A549 (cell line): ENCODE measurements around the gene DRGX. TPM values are rescaled to one million over a fixed set of nuclear protein-coding genes. Genes with fewer than 3 reads are reported as not detected.

Source experiments
- ATAC-seq, 2 experiments: fragments of 200-7000 bp in 1 of 2; fragments of >200 bp in 1 of 2; cut with Nextera tagmentation in 1 of 2; cut with Tn5 transposase in 1 of 2; 3 replicates each; pipeline versions ENCODE4 v1.8.0 to v1.9.1; 2018 to 2020; ENCODE audit warnings: mild to moderate bottlenecking in 1 of 2, moderate library complexity in 1 of 2
- CTCF ChIA-PET: fragments of 300-600 bp; sonication (Branson Sonifier 250); formaldehyde crosslinking; extraction: SDS; loops from one replicate; lab custom pipeline; 2021; ENCODE audit warnings: antibody characterized with exemption, inconsistent platforms; lab: Yijun Ruan, JAX
- POLR2A ChIA-PET: fragments of 350-600 bp; formaldehyde crosslinking; extraction: SDS; loops from one replicate; lab custom pipeline; 2021; ENCODE audit warnings: antibody characterized with exemption, inconsistent platforms; lab: Yijun Ruan, JAX
- DNase-seq, 2 experiments: peaks; one replicate each; pipeline versions ENCODE4 v3.0.0 to v3.0.0-alpha.2; 2011 to 2016; ENCODE audit warnings: low read depth in 1 of 2, low spot score in 1 of 2
- FAIRE-seq: peaks from 2 replicates; lab custom pipeline; 2011; peaks lifted over from hg19 to GRCh38; lab: Jason Lieb, UNC
- H3K27ac ChIP-seq, 2 experiments: fragments of >200 bp; sonication (Bioruptor Twin); formaldehyde crosslinking; 3 replicates each; pipeline ENCODE4 v1.5.1; 2016 to 2017
- H3K4me1 ChIP-seq: fragments of >200 bp; sonication (Bioruptor Twin); formaldehyde crosslinking; 3 replicates; pipeline ENCODE4 v1.6.1; 2016
- H3K4me2 ChIP-seq: fragments of >200 bp; sonication (Bioruptor Twin); formaldehyde crosslinking; 3 replicates; pipeline ENCODE4 v1.6.1; 2016
- H3K4me3 ChIP-seq: fragments of >200 bp; sonication (Bioruptor Twin); formaldehyde crosslinking; 3 replicates; pipeline ENCODE4 v1.5.1; 2016
- H3K9me3 ChIP-seq: fragments of >200 bp; sonication (Bioruptor Twin); formaldehyde crosslinking; 3 replicates; pipeline ENCODE4 v1.6.1; 2016
- BHLHE40 ChIP-seq: IDR thresholded peaks from 2 replicates; pipeline ENCODE4 v1.6.1; 2012; ENCODE audit warnings: low read depth, low read length, inconsistent platforms
- CBX8 ChIP-seq: fragments of 200-600 bp; sonication (generic); IDR thresholded peaks from 2 replicates; pipeline ENCODE4 v1.6.1; 2016
- CHD4 ChIP-seq: fragments of 200-600 bp; sonication (generic); IDR thresholded peaks from 2 replicates; pipeline ENCODE4 v1.6.1; 2016; ENCODE audit warnings: antibody characterized with exemption, mild to moderate bottlenecking, borderline replicate concordance
- EHF ChIP-seq: fragments of 250-450 bp; sonication (Bioruptor Pico); IDR thresholded peaks from 2 replicates; pipeline ENCODE4 v1.5.0; 2020; ENCODE audit warnings: mild to moderate bottlenecking
- EHMT2 ChIP-seq: fragments of 200-600 bp; sonication (generic); IDR thresholded peaks from 2 replicates; pipeline ENCODE4 v1.6.1; 2016; ENCODE audit warnings: antibody characterized with exemption, low read depth, mild to moderate bottlenecking, moderate library complexity
- FOSB ChIP-seq: fragments of 250-450 bp; sonication (Bioruptor Pico); IDR thresholded peaks from 2 replicates; pipeline ENCODE4 v1.5.0; 2020; ENCODE audit warnings: mild to moderate bottlenecking, moderate library complexity
- GATA3 ChIP-seq: IDR thresholded peaks from 2 replicates; pipeline ENCODE4 v1.6.1; 2012; ENCODE audit warnings: borderline replicate concordance
- HEYL ChIP-seq: fragments of 250-450 bp; sonication (Bioruptor Pico); IDR thresholded peaks from 2 replicates; pipeline ENCODE4 v1.8.0; 2021; ENCODE audit warnings: mild to moderate bottlenecking, moderate library complexity
- HOXA7 ChIP-seq: fragments of 250-450 bp; sonication (Bioruptor Pico); IDR thresholded peaks from 2 replicates; pipeline ENCODE4 v1.5.0; 2020; ENCODE audit warnings: mild to moderate bottlenecking, moderate library complexity
- JUN ChIP-seq, 2 experiments: fragments of >200 bp; sonication (Bioruptor Twin); formaldehyde crosslinking; IDR thresholded peaks; 2 replicates in 1 of 2; 3 replicates in 1 of 2; pipeline ENCODE4 v1.6.1; 2016 to 2017
- KDM1A ChIP-seq: fragments of 200-600 bp; sonication (generic); IDR thresholded peaks from 2 replicates; pipeline ENCODE4 v1.6.1; 2016; ENCODE audit warnings: low read depth, mild to moderate bottlenecking
- MAFK ChIP-seq: fragments of 450-650 bp; IDR thresholded peaks from 2 replicates; pipeline ENCODE4 v1.6.1; 2014; ENCODE audit not compliant: partially characterized antibody
- MYC ChIP-seq: IDR thresholded peaks from 2 replicates; pipeline ENCODE4 v1.6.1; 2012; ENCODE audit warnings: mild to moderate bottlenecking, inconsistent platforms, low read length, improper control_type of control experiment, borderline replicate concordance
- NFE2L2 ChIP-seq: fragments of 150-350 bp; conservative IDR thresholded peaks from 2 replicates; pipeline ENCODE4 v1.6.1; 2014; ENCODE audit warnings: low read length
- NPAS2 ChIP-seq: fragments of 250-450 bp; sonication (Bioruptor Pico); IDR thresholded peaks from 2 replicates; pipeline ENCODE4 v1.8.0; 2022; ENCODE audit warnings: mild to moderate bottlenecking, moderate library complexity, borderline replicate concordance
- NR3C1 ChIP-seq: fragments of >200 bp; sonication (Bioruptor Twin); formaldehyde crosslinking; IDR thresholded peaks from 3 replicates; pipeline ENCODE4 v1.6.1; 2017
- POLR2A ChIP-seq: IDR thresholded peaks from 2 replicates; pipeline ENCODE4 v1.6.1; 2012; ENCODE audit warnings: mild to moderate bottlenecking, low read length
- POLR2AphosphoS2 ChIP-seq: conservative IDR thresholded peaks from 2 replicates; pipeline ENCODE4 v1.6.1; 2012; ENCODE audit warnings: low read length, improper control_type of control experiment, inconsistent platforms
- RFX5 ChIP-seq: fragments of 450-650 bp; IDR thresholded peaks from 2 replicates; pipeline ENCODE4 v1.7.1; 2014; ENCODE audit warnings: antibody characterized with exemption, mild to moderate bottlenecking, moderate library complexity
- SMC3 ChIP-seq: fragments of >200 bp; sonication (Bioruptor Twin); formaldehyde crosslinking; IDR thresholded peaks from 3 replicates; pipeline ENCODE4 v1.6.1; 2018; ENCODE audit warnings: inconsistent platforms
- SREBF2 ChIP-seq: fragments of 450-650 bp; IDR thresholded peaks from 2 replicates; pipeline ENCODE4 v1.6.1; 2014; ENCODE audit warnings: mild to moderate bottlenecking, moderate library complexity
- TFCP2L1 ChIP-seq: fragments of 250-450 bp; sonication (Bioruptor Pico); IDR thresholded peaks from 2 replicates; pipeline ENCODE4 v1.5.0; 2021; ENCODE audit warnings: mild to moderate bottlenecking
- ZC3H11A ChIP-seq: fragments of 450-650 bp; IDR thresholded peaks from 2 replicates; pipeline ENCODE4 v1.6.1; 2014; ENCODE audit warnings: antibody characterized with exemption, mild to moderate bottlenecking
- ZNF302 ChIP-seq: fragments of 250-450 bp; sonication (Bioruptor Pico); IDR thresholded peaks from 2 replicates; pipeline ENCODE4 v1.9.0; 2021; ENCODE audit warnings: inconsistent platforms, mild to moderate bottlenecking, moderate library complexity
- WGBS: methylation state at CpG from one replicate; pipeline ENCODE4 v1.1.6; 2017; ENCODE audit errors: missing lambda C conversion rate; 5-methylcytosine and 5-hydroxymethylcytosine counted together
- polyA plus RNA-seq, 4 experiments: library from polyadenylated mRNA; depleted of rRNA in 3 of 4; stranded (reverse); fragments of >200 nt; fragmentation: RNase III in 1 of 4; extraction: RNeasy Plus Mini Kit Qiagen cat#74134 plus additional on column Dnase treatment in 1 of 4; gene quantifications; 2 replicates in 3 of 4; 3 replicates in 1 of 4; pipeline ENCODE4 v1.2.3, GENCODE V29; 2011 to 2017
- TF ChIP-seq, protein P1 (sequence below): fragments of 200-600 bp; sonication (generic); IDR thresholded peaks from 2 replicates; pipeline ENCODE4 v1.6.1; 2016; ENCODE audit warnings: antibody characterized with exemption, mild to moderate bottlenecking, moderate library complexity
- TF ChIP-seq, protein P2 (sequence below): IDR thresholded peaks from 2 replicates; pipeline ENCODE4 v1.6.1; 2012
- TF ChIP-seq, protein P3 (sequence below): fragments of >200 bp; sonication (Bioruptor Twin); formaldehyde crosslinking; IDR thresholded peaks from 3 replicates; pipeline ENCODE4 v1.6.1; 2016

DRGX gene
- polyA plus RNA-seq, 2 of the 4 experiments (the other 2 are of a cell fraction), result not detected

DNA sequence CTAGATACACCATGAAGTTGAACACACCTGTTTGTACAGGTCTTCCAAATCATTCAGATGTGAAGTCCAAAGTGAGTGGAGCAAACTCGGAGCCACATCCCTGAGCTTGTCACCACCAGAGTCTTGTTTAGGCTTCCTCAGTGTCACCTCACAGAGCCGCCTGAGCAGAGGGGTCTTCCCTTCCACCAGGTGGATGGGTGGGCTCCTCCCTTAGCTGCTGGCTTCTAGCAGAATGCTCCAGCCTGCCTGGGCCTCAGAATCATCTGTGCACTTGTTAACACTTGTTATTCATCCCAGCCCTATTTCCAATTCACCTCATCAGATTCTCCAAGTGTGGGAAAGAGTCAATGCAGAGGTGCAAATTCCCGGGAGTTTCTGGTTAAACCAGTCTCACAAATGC is 64.5 kb downstream of the DRGX start:
- 0% methylated on average over 3 of the region's 3 CpGs for WGBS
- Histone ChIP-seq H3K4me1 (no peaks in the 10 kb centered on the region), H3K4me2 (no peak overlapping the region), H3K9me3 (no peaks in the 10 kb centered on the region), H3K4me3 (no peak overlapping the region), H3K27ac (no peak overlapping the region)
- DNase-seq, result no peak
- no peak for ATAC-seq
- no peak for FAIRE-seq
- CTCF ChIA-PET, result no interaction called here
- TF ChIP-seq KDM1A (no peak), RFX5 (no peak), SMC3 (no peak), ZC3H11A (no peak), JUN (IDR thresholded peaks at IDR 0.05) (no peak), BHLHE40 (no peak), CHD4 (no peak), NR3C1 (no peak), CBX8 (no peak), ZNF302 (no peak), TFCP2L1 (CRISPR knock-in tag) (no peak), MAFK (no peak), NFE2L2 (no peak), HEYL (CRISPR knock-in tag) (no peak), EHF (CRISPR knock-in tag) (no peak)
- TF ChIP-seq, protein P1, sequence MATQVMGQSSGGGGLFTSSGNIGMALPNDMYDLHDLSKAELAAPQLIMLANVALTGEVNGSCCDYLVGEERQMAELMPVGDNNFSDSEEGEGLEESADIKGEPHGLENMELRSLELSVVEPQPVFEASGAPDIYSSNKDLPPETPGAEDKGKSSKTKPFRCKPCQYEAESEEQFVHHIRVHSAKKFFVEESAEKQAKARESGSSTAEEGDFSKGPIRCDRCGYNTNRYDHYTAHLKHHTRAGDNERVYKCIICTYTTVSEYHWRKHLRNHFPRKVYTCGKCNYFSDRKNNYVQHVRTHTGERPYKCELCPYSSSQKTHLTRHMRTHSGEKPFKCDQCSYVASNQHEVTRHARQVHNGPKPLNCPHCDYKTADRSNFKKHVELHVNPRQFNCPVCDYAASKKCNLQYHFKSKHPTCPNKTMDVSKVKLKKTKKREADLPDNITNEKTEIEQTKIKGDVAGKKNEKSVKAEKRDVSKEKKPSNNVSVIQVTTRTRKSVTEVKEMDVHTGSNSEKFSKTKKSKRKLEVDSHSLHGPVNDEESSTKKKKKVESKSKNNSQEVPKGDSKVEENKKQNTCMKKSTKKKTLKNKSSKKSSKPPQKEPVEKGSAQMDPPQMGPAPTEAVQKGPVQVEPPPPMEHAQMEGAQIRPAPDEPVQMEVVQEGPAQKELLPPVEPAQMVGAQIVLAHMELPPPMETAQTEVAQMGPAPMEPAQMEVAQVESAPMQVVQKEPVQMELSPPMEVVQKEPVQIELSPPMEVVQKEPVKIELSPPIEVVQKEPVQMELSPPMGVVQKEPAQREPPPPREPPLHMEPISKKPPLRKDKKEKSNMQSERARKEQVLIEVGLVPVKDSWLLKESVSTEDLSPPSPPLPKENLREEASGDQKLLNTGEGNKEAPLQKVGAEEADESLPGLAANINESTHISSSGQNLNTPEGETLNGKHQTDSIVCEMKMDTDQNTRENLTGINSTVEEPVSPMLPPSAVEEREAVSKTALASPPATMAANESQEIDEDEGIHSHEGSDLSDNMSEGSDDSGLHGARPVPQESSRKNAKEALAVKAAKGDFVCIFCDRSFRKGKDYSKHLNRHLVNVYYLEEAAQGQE, result no peak
- TF ChIP-seq, protein P2, sequence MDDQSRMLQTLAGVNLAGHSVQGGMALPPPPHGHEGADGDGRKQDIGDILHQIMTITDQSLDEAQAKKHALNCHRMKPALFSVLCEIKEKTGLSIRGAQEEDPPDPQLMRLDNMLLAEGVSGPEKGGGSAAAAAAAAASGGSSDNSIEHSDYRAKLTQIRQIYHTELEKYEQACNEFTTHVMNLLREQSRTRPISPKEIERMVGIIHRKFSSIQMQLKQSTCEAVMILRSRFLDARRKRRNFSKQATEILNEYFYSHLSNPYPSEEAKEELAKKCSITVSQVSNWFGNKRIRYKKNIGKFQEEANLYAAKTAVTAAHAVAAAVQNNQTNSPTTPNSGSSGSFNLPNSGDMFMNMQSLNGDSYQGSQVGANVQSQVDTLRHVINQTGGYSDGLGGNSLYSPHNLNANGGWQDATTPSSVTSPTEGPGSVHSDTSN, result no peak
- TF ChIP-seq, all 56 proteins: peak for 0
- POLR2A ChIA-PET, result no interaction called here

DNA sequence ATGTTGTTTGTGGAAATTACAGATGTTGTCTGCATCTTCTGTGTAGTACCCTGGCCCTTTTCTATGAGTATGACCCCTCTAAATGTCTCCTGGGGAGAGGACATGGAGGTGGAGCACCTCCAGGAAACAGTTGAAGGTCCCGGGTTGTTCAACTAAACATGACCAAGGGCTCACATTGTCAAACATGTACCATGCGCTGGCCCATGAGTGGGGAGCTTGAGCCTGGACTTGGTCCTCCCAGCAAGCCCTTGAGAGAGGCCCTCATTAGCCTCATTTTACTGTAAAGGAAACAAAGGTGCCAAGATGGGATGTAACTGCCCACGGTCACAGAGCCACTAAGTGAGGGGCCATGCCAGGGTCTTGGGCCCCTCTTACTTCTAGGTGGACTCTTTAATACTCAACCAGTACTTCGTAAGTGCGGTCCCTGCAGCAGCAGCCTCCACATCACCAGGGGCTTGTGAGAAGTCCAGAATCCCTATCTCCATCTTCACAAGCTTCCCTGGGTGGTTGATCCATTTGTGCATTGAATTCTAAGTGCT is 65.7 kb downstream of the DRGX start:
- Histone ChIP-seq H3K4me1 (no peaks in the 10 kb centered on the region), H3K4me2 (no peak overlapping the region), H3K27ac (no peak overlapping the region), H3K9me3 (no peaks in the 10 kb centered on the region), H3K4me3 (no peak overlapping the region)
- POLR2A ChIA-PET, result no interaction called here
- CTCF ChIA-PET, result no interaction called here
- no peak for TF ChIP-seq FOSB (CRISPR knock-in tag)
- TF ChIP-seq SREBF2, result no peak
- no peak for TF ChIP-seq HOXA7
- TF ChIP-seq POLR2A, result no peak
- no peak for TF ChIP-seq MYC
- no peak for TF ChIP-seq NPAS2 (CRISPR knock-in tag)
- no peak for TF ChIP-seq GATA3
- TF ChIP-seq, protein P3, sequence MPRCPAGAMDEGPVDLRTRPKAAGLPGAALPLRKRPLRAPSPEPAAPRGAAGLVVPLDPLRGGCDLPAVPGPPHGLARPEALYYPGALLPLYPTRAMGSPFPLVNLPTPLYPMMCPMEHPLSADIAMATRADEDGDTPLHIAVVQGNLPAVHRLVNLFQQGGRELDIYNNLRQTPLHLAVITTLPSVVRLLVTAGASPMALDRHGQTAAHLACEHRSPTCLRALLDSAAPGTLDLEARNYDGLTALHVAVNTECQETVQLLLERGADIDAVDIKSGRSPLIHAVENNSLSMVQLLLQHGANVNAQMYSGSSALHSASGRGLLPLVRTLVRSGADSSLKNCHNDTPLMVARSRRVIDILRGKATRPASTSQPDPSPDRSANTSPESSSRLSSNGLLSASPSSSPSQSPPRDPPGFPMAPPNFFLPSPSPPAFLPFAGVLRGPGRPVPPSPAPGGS, result no peak
- no peak for TF ChIP-seq EHMT2
- TF ChIP-seq POLR2AphosphoS2, result no peak
- no peak for FAIRE-seq
- ATAC-seq, result no peak
- no peak for DNase-seq
- 19% methylated on average over 5 of the region's 5 CpGs for WGBS
